Fibroblast of lung (primary cell): ENCODE data around the gene DNAJC28.

Experiments used
- EZH2 ChIP-seq: IDR thresholded peaks from 2 replicates; pipeline ENCODE4 v1.5.1; 2012; ENCODE audit warnings: low read length, control low read depth, mild to moderate bottlenecking; ENCODE audit errors: missing control alignments
- TF ChIP-seq, protein P1 (sequence below), 2 donors: IDR thresholded peaks in 1 of 2; conservative IDR thresholded peaks in 1 of 2; 1 replicate in 1 of 2; 2 replicates in 1 of 2; pipeline ENCODE4 v1.5.1; 2011 to 2012; ENCODE audit warnings: low read length in 2 of 2, control low read depth in 1 of 2, inconsistent platforms in 1 of 2, low read depth in 1 of 2, mild to moderate bottlenecking in 1 of 2

DNA sequence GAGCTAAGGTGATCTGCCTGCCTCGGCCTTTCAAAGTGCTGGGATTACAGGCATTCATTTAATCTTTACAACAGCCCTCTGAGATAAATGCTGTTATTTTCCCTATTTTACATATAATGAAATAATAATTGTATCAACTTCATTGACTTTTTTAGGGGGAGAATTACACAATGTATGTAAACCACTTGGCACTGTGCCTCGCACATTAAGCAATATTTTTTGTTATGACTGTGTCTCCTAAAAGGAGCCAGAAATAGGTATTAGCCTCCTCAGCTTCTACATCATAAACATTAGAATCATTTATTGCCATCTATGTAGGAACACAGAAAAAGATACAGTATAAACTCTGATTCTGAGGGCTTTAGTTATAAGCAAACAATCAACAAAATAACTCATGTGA, 1.1 kb upstream of the DNAJC28 start:
- TF ChIP-seq, protein P1, sequence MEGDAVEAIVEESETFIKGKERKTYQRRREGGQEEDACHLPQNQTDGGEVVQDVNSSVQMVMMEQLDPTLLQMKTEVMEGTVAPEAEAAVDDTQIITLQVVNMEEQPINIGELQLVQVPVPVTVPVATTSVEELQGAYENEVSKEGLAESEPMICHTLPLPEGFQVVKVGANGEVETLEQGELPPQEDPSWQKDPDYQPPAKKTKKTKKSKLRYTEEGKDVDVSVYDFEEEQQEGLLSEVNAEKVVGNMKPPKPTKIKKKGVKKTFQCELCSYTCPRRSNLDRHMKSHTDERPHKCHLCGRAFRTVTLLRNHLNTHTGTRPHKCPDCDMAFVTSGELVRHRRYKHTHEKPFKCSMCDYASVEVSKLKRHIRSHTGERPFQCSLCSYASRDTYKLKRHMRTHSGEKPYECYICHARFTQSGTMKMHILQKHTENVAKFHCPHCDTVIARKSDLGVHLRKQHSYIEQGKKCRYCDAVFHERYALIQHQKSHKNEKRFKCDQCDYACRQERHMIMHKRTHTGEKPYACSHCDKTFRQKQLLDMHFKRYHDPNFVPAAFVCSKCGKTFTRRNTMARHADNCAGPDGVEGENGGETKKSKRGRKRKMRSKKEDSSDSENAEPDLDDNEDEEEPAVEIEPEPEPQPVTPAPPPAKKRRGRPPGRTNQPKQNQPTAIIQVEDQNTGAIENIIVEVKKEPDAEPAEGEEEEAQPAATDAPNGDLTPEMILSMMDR (conservative IDR thresholded peaks at IDR 0.05 in 1 of 2, IDR thresholded peaks at IDR 0.05 in 1 of 2; ENCODE audit: low read depth in 1 of 2, low read length in 2 of 2) = no peak
- no peak for TF ChIP-seq EZH2
